Fibroblast of villous mesenchyme (primary cell): ENCODE measurements around the gene CD151. TPM values are rescaled to one million over a fixed set of nuclear protein-coding genes. Genes with fewer than 3 reads are reported as not detected.

Source experiments
- DNase-seq: peaks from one replicate; pipeline ENCODE4 v3.0.0-alpha.2; 2010; ENCODE audit warnings: low read depth
- H3K4me3 ChIP-seq: 2 replicates; pipeline ENCODE4 v1.5.1; 2011; ENCODE audit warnings: low read depth, mild to moderate bottlenecking, low read length
- CTCF ChIP-seq: IDR thresholded peaks from 2 replicates; pipeline ENCODE4 v1.5.1; 2012; ENCODE audit warnings: low read depth, mild to moderate bottlenecking, low read length; ENCODE audit not compliant: insufficient read depth
- total RNA-seq: library from RNA; depleted of rRNA; stranded (reverse); fragments of >200 nt; gene quantifications from 2 replicates; pipeline ENCODE4 v1.2.3, GENCODE V29; 2012

Gene CD151
- total RNA-seq, 1 donor: 218 TPM

DNA sequence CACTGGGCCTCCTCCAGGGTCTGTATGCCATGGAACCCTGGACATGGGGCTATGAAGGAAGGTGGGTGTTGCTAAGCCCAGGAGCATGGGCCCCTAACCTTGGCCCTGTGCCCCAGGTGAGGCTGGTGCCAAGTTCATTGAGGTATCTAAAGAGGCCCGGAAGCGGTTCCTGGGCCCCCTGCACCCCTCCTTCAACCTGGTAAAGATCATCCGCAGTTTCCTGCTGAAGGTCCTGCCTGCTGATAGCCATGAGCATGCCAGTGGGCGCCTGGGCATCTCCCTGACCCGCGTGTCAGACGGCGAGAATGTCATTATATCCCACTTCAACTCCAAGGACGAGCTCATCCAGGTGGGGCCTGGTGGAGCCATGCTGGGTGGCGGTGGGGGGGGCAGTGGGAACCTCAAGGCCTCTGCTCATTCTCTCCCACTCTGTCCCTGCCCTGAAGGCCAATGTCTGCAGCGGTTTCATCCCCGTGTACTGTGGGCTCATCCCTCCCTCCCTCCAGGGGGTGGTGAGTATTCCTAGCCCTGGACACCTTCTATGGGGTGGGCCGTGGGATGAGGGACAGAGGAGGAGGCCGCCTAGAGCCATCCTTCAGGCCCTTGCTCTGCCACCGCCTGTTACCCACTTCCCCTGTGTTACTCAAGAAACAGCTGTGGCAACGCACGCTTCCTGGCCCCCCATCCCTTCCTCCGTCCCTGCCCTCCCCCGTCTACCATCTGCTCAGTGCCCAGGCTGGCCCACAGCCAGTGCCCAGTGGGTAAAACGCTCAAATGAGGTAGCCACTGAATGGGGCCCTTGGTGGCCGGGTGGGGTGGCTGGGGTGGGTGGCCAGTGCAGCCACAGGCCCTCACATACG, 11.0 kb upstream of the CD151 start:
- no peak for TF ChIP-seq CTCF
- DNase-seq: no peak
- no peak overlapping the region for H3K4me3 ChIP-seq

- no peak for TF ChIP-seq CTCF
- no peak for DNase-seq
- no peak overlapping the region for H3K4me3 ChIP-seq
Observed at GRCh38 chr11:823441-824291, 9.1 kb upstream of the CD151 start.

DNA sequence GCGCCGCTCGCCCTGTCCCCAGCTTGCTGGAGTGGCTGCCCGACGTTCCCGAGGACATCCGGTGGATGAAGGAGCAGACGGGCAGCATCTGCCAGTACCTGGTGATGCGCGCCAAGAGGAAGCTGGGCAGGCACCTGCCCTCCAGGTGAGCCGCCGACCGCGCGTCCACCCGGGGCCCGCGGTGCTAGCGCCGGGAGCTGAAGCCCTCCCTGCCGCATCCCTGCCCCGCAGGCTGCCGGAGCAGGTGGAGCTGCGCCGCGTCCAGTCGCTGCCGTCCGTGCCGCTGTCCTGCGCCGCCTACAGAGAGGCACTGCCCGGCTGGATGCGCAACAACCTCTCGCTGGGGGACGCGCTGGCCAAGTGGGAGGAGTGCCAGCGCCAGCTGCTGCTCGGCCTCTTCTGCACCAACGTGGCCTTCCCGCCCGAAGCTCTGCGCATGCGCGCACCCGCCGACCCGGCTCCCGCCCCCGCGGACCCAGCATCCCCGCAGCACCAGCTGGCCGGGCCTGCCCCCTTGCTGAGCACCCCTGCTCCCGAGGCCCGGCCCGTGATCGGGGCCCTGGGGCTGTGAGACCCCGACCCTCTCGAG, 8.4 kb upstream of the CD151 start:
- no peak for TF ChIP-seq CTCF
- no peak overlapping the region for H3K4me3 ChIP-seq
- DNase-seq: no peak

- TF ChIP-seq CTCF: no peak
- no peak overlapping the region for H3K4me3 ChIP-seq
- DNase-seq: no peak
Observed at GRCh38 chr11:824942-825341, 7.8 kb upstream of the CD151 start.

DNA sequence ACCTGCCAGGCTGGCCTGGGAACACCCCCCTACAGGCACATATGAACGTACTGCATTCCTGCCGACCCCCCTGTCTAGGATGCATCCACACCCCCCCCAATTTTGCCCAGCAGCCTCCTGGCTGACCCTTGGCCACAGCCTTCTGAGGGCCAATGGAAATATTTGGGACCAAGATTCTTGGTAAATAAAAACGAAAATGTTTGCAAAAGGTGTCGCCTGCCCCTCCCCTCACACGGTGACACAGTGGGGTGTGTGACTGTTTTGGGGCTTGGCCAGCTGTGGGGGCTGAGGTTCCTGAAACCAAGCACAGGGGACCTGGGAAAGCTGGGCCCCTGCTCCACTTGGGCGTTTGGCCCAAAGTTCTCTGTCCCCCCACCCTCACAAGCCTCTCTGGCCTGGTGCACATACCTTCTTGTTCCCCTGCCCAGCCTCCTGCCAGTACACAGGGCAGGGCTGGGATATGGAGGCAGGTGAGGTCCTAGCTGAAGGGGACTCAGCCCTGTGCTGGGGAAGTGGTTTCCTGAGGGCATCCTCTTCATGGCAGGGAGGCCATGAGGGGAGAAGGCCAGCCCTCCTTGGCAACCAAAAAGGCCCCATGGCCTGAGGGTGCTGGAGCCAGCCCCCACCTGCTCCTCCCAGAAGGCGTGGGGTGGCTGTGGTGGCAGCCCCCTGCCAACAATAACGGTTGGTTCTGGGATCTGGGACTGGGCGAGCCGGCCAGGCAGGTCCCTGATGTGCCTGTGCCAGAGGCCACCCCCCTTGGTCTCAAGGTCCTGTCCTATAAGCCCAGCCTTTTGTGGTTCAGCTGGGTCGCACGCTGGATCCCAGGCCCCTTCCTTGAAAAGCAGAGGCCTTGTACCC, 7.2 kb upstream of the CD151 start:
- no peak overlapping the region for H3K4me3 ChIP-seq
- no peak for TF ChIP-seq CTCF

DNA sequence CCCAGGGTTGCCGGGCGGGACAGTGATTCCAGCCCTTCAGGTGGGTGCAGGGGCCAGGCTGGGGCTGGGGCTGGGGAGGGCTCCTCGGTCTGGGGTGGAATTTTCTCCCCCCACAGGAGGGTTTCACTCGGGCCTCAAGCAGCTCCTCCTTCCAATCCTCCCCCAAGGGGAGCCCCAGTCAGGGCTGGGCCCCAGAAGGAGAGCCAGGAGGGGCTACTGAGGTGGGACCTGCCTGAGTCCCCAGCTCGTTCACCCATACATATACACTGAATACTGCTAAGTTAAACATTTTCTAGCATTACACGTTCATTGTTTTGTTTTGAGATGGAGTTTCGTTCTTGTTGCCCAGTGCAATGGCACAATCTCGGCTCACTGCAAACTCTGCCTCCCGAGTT, 6.5 kb upstream of the CD151 start:
- no peak for TF ChIP-seq CTCF

More for the DNA sequence above, 7.2 kb upstream of the CD151 start:
- no peak for DNase-seq

More for the DNA sequence above, 6.5 kb upstream of the CD151 start:
- DNase-seq: no peak
- H3K4me3 ChIP-seq: no peak overlapping the region
